AG04449 (cell line): Measurements from ENCODE around the gene FAAH2.
"Not testable (repeated sequence)": the region's sequence is repeated elsewhere in the genome, so short reads cannot be mapped to it uniquely, and the experiment has no call there.

ENCODE experiments used
- CTCF ChIA-PET: fragments of 350-600 bp; formaldehyde crosslinking; extraction: SDS; loops from one replicate; lab custom pipeline; 2021; ENCODE audit warnings: antibody characterized with exemption; lab: Yijun Ruan, JAX
- POLR2A ChIA-PET: fragments of 400-600, 350-600 bp; formaldehyde crosslinking; extraction: SDS; loops from one replicate; lab custom pipeline; 2020; ENCODE audit warnings: antibody characterized with exemption, inconsistent platforms; lab: Yijun Ruan, JAX
- DNase-seq: peaks from one replicate; pipeline ENCODE4 v3.0.0-alpha.2; 2010; ENCODE audit warnings: low read depth, low spot score
- H3K4me3 ChIP-seq: 2 replicates; pipeline ENCODE4 v1.5.1; 2011; ENCODE audit warnings: low read depth, mild to moderate bottlenecking, control low read depth, low read length
- CTCF ChIP-seq: IDR thresholded peaks from one replicate; pipeline ENCODE4 v1.5.1; 2011; ENCODE audit warnings: mild to moderate bottlenecking, moderate library complexity, low read length, control low read depth, inconsistent platforms; ENCODE audit not compliant: insufficient read depth; ENCODE audit errors: missing control alignments

Gene FAAH2

DNA sequence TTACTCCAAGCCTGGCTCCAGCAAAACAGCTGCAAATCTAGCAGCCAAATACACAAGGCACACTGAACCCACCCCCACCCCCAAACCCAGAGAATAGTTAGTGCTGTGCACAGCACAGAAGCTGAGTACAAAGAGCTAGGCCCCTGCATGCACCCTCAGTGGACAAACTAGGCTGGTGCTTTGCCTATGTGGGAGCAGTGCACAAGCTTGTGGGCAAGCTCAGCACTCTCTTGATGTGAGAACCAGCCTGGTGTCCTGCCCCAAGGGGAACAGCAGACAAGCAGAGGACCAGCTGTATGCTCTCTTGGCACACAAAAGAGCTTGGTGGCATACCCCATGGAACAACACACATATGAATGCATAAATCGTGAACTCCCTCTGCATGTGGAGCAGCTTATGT is 81.7 kb downstream of the FAAH2 start:
- CTCF ChIA-PET, result no interaction called here
- POLR2A ChIA-PET, result no interaction called here
- no peak for TF ChIP-seq CTCF
- no peak for DNase-seq
- no peak overlapping the region for H3K4me3 ChIP-seq

GRCh38 chrX:57379296-57379695 is 92.8 kb downstream of the FAAH2 start:
- TF ChIP-seq CTCF, result no peak
- no peak overlapping the region for H3K4me3 ChIP-seq
- DNase-seq, result no peak
- POLR2A ChIA-PET, result no interaction called here
- CTCF ChIA-PET, result no interaction called here

DNA sequence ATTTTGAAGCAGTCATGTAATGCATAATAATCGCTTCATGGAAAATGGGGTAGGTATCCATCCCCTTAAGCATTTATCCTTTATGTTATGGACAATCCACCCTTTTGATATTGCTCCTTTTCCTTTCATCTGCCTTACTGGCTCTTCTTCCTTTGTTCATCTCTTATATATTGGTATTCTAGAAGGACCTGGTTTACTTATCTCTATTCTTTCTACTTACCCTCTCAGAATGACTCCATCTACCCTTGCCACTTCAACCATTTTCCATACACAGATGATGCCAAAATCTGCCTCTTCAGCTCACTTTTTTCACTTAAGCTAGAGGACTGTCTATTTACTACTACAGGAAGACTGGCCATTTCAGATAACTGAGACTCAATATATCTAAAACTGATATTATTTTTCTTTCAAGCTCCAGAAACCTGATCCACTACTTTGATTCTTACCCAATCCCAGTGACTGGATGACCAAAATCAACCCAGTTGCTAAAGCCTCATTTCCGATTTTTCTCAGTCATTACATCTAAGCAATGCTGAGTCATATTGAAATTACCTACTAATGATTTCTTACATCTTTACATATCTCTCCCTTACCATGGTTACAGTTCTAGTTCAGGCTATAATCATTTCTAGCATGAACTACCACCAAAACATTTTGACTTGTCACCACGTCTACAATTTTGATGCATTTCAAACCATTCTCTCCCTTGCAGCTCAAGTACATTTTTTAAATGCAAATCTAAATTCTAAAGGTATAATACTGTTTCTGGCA is 93.7 kb downstream of the FAAH2 start:
- no peak for TF ChIP-seq CTCF
- no peak overlapping the region for H3K4me3 ChIP-seq
- no peak for DNase-seq
- ChIA-PET CTCF (no interaction called here), POLR2A (no interaction called here)

DNA sequence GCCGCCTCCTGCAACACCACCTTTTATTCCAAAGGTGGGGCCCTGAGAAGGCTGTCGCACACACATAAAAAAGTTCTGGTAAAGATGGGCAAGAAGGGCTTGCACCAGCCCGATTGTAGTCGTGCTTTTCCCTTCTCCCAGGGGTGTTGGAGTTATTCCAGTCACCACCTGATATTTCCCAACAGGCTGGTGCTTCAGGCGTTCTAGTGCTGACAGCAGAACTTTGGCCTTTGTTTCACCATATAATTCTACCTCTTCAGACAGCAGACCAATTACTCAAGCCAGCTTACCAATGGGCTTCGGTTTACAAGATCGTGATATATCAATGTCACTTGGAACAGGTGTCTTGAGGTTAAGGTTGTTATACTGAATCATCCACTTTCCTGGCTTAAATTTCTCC is 107.7 kb downstream of the FAAH2 start:
- CTCF ChIA-PET, H3K4me3 ChIP-seq, DNase-seq, POLR2A ChIA-PET: not testable (repeated sequence)

DNA sequence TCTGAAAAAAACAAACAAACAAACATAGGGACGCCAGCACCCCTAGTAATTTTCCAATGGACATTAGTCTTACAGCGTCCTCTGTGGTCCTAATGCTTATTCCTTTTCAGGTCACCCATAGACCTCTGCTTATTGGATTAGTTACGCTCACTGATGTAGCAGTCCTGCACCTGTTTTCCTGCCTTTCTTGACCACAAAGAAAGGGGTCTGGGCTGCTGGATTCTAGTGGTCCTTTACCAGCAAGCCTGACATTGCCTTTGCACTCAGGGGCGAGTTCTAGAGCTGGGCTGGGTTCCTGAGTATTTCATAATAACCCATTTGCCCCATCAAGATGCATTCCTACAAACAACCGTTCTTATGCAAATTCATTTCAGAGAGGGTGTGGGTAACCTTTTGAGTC is 116.7 kb downstream of the FAAH2 start:
- CTCF ChIA-PET, POLR2A ChIA-PET, DNase-seq, H3K4me3 ChIP-seq: not testable (repeated sequence)

- no peak overlapping the region for H3K4me3 ChIP-seq
- no peak for DNase-seq
- ChIA-PET CTCF (no interaction called here), POLR2A (no interaction called here)
- no peak for TF ChIP-seq CTCF
Measured at GRCh38 chrX:57406149-57406548, 119.6 kb downstream of the FAAH2 start.

- ChIA-PET POLR2A (no interaction called here), CTCF (no interaction called here)
- H3K4me3 ChIP-seq, result no peak overlapping the region
Measured at GRCh38 chrX:57417827-57418226, 131.3 kb downstream of the FAAH2 start.

More at GRCh38 chrX:57417827-57418226, 131.3 kb downstream of the FAAH2 start:
- DNase-seq, result no peak
- TF ChIP-seq CTCF, result no peak
